Sigmoid colon (tissue), 4 donors: ENCODE measurements around the gene TMEM258.

Source experiments
- POLR2A ChIP-seq, 2 donors: fragments of 450-650 bp; IDR thresholded peaks; one replicate each; pipeline ENCODE4 v1.6.1; 2016; ENCODE audit warnings: antibody characterized with exemption in 2 of 2, mild to moderate bottlenecking in 2 of 2, moderate library complexity in 2 of 2
- POLR2AphosphoS5 ChIP-seq, 4 donors: sonication (generic); formaldehyde crosslinking; IDR thresholded peaks; one replicate each; pipeline ENCODE4 v1.6.1; 2017; ENCODE audit warnings: antibody characterized with exemption in 4 of 4
- TF ChIP-seq, protein P1 (sequence below), 4 experiments: fragments of 450-650 bp in 3 of 4; fragments of 200-600 bp in 1 of 4; IDR thresholded peaks; one replicate each; pipeline ENCODE4 v1.5.1; 2016 to 2019; ENCODE audit warnings: antibody characterized with exemption in 4 of 4, mild to moderate bottlenecking in 3 of 4, moderate library complexity in 2 of 4

DNA sequence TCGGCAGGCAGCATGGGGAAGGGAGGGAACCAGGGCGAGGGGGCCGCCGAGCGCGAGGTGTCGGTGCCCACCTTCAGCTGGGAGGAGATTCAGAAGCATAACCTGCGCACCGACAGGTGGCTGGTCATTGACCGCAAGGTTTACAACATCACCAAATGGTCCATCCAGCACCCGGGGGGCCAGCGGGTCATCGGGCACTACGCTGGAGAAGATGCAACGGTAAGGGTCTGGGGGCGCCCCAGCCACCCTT is 35.9 kb upstream of the TMEM258 start:
- TF ChIP-seq, protein P1, sequence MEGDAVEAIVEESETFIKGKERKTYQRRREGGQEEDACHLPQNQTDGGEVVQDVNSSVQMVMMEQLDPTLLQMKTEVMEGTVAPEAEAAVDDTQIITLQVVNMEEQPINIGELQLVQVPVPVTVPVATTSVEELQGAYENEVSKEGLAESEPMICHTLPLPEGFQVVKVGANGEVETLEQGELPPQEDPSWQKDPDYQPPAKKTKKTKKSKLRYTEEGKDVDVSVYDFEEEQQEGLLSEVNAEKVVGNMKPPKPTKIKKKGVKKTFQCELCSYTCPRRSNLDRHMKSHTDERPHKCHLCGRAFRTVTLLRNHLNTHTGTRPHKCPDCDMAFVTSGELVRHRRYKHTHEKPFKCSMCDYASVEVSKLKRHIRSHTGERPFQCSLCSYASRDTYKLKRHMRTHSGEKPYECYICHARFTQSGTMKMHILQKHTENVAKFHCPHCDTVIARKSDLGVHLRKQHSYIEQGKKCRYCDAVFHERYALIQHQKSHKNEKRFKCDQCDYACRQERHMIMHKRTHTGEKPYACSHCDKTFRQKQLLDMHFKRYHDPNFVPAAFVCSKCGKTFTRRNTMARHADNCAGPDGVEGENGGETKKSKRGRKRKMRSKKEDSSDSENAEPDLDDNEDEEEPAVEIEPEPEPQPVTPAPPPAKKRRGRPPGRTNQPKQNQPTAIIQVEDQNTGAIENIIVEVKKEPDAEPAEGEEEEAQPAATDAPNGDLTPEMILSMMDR (IDR thresholded peaks at IDR 0.05), result no peak
- TF ChIP-seq POLR2A (IDR thresholded peaks at IDR 0.05), result no peak
- TF ChIP-seq POLR2AphosphoS5 (IDR thresholded peaks at IDR 0.05), result no peak
